Panc1 (cell line): ENCODE results near the gene ITGA8.

Experiments
- POLR2AphosphoS5 ChIP-seq: IDR thresholded peaks from 2 replicates; pipeline ENCODE4 v1.6.1; 2012; ENCODE audit warnings: mild to moderate bottlenecking, low read depth, low read length, moderate library complexity
- SIN3A ChIP-seq: IDR thresholded peaks from 2 replicates; pipeline ENCODE4 v1.6.1; 2012; ENCODE audit warnings: low read depth, mild to moderate bottlenecking, low read length, moderate library complexity, borderline replicate concordance; ENCODE audit not compliant: insufficient read depth
- TCF7L2 ChIP-seq: IDR thresholded peaks from 2 replicates; pipeline ENCODE4 v1.6.1; 2011; ENCODE audit warnings: mild to moderate bottlenecking, low read depth, low read length, inconsistent platforms
- TF ChIP-seq, protein P1 (sequence below): fragments of 450-650 bp; IDR thresholded peaks from 2 replicates; pipeline ENCODE4 v1.5.1; 2017; ENCODE audit warnings: mild to moderate bottlenecking
- TF ChIP-seq, protein P2 (sequence below), 2 experiments: IDR thresholded peaks; 2 replicates each; pipeline ENCODE4 v1.6.1; 2011 to 2012; ENCODE audit warnings: low read depth in 2 of 2, control low read depth in 1 of 2, low read length in 1 of 2, mild to moderate bottlenecking in 1 of 2, moderate library complexity in 1 of 2; ENCODE audit not compliant: insufficient read depth in 1 of 2

DNA sequence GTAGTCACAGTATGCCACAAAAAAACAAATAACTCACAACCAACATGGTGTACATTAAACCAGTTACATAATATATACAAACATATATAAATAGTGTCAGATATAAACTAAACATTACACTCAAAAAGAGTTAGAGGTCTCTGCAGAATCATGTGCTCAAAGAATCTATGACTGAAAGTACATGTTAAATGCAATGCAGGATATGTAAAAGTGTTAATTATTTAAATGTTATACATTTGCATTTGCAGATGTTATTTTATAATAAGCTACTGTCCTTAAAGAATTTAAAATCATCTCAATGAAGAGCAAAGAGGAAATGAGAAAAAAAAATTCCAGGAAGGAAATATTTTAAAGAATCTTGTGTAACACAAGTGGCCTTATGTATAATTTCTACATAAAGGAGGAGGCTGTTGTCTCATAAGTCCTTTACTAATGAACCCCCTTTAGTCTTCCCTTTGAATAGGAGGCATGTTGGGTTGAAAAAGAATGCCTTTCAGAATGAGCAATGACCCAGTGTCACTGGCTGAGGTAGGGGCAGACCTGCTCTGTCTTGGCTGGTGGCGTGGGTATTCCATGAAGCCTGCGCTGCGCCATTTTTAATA lies 148.9 kb downstream of the ITGA8 start:
- TF ChIP-seq, protein P1, sequence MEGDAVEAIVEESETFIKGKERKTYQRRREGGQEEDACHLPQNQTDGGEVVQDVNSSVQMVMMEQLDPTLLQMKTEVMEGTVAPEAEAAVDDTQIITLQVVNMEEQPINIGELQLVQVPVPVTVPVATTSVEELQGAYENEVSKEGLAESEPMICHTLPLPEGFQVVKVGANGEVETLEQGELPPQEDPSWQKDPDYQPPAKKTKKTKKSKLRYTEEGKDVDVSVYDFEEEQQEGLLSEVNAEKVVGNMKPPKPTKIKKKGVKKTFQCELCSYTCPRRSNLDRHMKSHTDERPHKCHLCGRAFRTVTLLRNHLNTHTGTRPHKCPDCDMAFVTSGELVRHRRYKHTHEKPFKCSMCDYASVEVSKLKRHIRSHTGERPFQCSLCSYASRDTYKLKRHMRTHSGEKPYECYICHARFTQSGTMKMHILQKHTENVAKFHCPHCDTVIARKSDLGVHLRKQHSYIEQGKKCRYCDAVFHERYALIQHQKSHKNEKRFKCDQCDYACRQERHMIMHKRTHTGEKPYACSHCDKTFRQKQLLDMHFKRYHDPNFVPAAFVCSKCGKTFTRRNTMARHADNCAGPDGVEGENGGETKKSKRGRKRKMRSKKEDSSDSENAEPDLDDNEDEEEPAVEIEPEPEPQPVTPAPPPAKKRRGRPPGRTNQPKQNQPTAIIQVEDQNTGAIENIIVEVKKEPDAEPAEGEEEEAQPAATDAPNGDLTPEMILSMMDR = no peak
- TF ChIP-seq POLR2AphosphoS5 (no peak), SIN3A (no peak), TCF7L2 (no peak)
- TF ChIP-seq, protein P2, sequence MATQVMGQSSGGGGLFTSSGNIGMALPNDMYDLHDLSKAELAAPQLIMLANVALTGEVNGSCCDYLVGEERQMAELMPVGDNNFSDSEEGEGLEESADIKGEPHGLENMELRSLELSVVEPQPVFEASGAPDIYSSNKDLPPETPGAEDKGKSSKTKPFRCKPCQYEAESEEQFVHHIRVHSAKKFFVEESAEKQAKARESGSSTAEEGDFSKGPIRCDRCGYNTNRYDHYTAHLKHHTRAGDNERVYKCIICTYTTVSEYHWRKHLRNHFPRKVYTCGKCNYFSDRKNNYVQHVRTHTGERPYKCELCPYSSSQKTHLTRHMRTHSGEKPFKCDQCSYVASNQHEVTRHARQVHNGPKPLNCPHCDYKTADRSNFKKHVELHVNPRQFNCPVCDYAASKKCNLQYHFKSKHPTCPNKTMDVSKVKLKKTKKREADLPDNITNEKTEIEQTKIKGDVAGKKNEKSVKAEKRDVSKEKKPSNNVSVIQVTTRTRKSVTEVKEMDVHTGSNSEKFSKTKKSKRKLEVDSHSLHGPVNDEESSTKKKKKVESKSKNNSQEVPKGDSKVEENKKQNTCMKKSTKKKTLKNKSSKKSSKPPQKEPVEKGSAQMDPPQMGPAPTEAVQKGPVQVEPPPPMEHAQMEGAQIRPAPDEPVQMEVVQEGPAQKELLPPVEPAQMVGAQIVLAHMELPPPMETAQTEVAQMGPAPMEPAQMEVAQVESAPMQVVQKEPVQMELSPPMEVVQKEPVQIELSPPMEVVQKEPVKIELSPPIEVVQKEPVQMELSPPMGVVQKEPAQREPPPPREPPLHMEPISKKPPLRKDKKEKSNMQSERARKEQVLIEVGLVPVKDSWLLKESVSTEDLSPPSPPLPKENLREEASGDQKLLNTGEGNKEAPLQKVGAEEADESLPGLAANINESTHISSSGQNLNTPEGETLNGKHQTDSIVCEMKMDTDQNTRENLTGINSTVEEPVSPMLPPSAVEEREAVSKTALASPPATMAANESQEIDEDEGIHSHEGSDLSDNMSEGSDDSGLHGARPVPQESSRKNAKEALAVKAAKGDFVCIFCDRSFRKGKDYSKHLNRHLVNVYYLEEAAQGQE (IDR thresholded peaks at IDR 0.05; ENCODE audit: insufficient read depth in 1 of 2, low read depth in 2 of 2, low read length in 1 of 2) = no peak
